Measurements from ENCODE around the gene R3HDM4.
A peak's percentile ranks its signal among the peaks of the same experiment; 100 is the strongest.
"Not testable (repeated sequence)": the region's sequence is repeated elsewhere in the genome, so short reads cannot be mapped to it uniquely, and the experiment has no call there.

R3HDM4 gene

DNA sequence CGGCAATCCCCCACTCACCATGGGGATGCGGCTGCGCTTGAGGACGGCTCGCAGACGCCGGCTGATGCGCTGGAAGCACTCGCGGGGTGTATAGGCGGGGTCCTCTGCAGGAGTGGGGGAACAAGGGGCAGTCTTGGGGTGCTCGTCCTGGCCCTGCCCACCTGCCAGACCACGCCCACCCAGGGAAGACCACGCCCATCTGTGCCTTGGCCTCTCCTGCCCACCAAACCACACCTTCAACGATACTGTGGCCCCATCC is 13.0 kb downstream of the R3HDM4 start:
- no peak for FAIRE-seq
- DNase-seq (ENCODE audit: insufficient read length, low spot score), result no peak
- TF ChIP-seq POLR2A (IDR thresholded peaks at IDR 0.05; ENCODE audit: low read depth, low read length) (no peak), POLR2AphosphoS5 (IDR thresholded peaks at IDR 0.05; ENCODE audit: low read depth, low read length) (no peak), POU2F2 (IDR thresholded peaks at IDR 0.05; ENCODE audit: low read depth, low read length) (no peak), SPI1 (IDR thresholded peaks at IDR 0.05; ENCODE audit: low read depth, low read length) (no peak), PAX5 (IDR thresholded peaks at IDR 0.05; ENCODE audit: insufficient read depth, low read length, severe bottlenecking) (no peak), TAF1 (IDR thresholded peaks at IDR 0.05; ENCODE audit: low read depth, low read length) (no peak)

DNA sequence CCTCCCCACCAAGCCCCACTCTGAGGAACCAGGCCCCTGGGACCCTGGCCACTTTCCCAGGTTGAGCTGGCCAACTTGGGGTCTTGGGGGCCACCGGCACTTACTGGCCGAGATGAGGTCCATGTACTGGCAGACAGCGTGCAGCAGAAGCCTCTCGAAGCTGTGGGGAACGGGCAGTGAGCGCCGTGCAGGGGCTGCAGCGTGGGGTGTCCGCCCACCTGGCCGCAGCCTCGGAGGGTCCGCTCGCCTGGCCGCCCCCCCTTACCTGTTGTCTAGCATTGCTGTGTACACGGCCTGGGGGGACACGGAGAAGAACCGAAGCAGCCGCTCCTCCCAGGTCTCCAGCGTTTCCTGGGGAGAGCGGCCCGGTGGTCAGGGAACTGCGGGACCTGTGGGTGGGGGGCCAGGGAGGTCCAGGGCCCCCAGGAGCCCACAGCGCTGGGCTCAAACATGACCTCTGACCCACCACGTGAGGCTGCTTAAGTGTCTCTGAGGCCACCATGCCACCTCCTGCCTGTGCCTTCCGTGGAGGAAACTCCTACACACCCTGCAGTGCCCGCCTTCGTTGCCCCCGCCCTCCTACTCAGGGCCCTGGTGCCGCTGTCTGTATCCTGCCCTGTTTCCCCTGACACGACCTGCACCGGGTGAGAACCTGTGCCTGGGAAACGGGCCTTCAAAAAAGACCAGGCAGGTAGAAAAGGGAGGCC is 13.5 kb downstream of the R3HDM4 start:
- TF ChIP-seq PAX5 (IDR thresholded peaks at IDR 0.05; ENCODE audit: insufficient read depth, low read length, severe bottlenecking) (no peak), SPI1 (IDR thresholded peaks at IDR 0.05; ENCODE audit: low read depth, low read length) (no peak), TAF1 (IDR thresholded peaks at IDR 0.05; ENCODE audit: low read depth, low read length) (no peak), POLR2A (IDR thresholded peaks at IDR 0.05; ENCODE audit: low read depth, low read length) (no peak), POLR2AphosphoS5 (IDR thresholded peaks at IDR 0.05; ENCODE audit: low read depth, low read length) (no peak), POU2F2 (IDR thresholded peaks at IDR 0.05; ENCODE audit: low read depth, low read length) (no peak)
- DNase-seq (ENCODE audit: insufficient read length, low spot score) (no peak), FAIRE-seq (no peak)

DNA sequence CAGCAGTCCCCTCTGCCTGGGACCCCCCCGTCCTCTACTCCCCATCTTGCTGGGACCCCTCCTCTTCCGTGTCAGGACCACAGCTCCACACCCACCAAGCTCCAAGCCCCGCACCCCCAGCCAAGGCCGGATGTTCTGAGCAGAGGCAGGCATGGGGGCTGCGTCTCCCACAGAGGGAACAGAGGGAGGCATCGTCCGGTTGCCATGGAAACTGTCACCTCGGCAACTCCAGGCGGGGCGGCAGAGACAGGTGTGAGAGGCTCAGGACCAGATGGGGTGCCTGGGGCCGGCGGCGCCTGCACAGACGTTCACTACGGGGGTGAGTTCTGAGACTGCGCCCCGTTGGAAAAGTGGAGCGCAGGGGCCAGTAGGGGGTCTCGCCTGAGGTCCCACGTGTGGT is 14.4 kb downstream of the R3HDM4 start:
- FAIRE-seq (no peak), DNase-seq (ENCODE audit: insufficient read length, low spot score) (no peak)

DNA sequence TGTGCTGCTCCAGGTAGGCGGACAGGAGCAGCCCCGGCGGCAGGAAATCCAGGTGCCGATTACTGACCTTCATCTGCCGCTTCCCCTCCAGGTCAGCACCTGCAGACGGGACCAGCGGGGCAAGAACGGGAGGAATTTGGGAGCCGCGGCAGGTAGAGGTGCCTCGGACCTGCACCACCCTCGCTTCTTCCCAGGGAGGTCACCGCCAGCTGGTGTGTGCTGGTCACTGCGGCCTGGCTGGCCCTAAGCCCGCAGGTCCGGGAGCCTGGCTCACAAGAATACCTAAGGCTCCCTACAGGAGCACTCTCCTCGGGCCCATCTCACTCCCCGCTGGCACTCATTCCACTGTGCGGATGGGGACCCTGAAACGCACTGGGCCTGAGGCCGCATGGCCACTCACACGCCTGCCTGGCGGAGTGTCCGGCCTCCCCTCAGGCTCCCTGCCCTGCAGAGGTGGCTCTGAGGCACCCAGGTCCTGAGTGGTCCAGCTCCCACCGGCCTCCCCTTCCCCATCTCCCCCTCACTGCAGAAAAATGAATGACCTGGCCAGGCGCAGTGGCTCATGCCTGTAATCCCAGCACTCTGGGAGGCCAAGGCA is 15.5 kb downstream of the R3HDM4 start:
- FAIRE-seq (no peak), DNase-seq (ENCODE audit: insufficient read length, low spot score) (no peak)
- no peak for TF ChIP-seq TAF1 (IDR thresholded peaks at IDR 0.05; ENCODE audit: low read depth, low read length)
- no peak for TF ChIP-seq SPI1 (IDR thresholded peaks at IDR 0.05; ENCODE audit: low read depth, low read length)
- TF ChIP-seq POLR2A (IDR thresholded peaks at IDR 0.05; ENCODE audit: low read depth, low read length), result no peak
- TF ChIP-seq POU2F2 (IDR thresholded peaks at IDR 0.05; ENCODE audit: low read depth, low read length), result no peak
- no peak for TF ChIP-seq PAX5 (IDR thresholded peaks at IDR 0.05; ENCODE audit: insufficient read depth, low read length, severe bottlenecking)
- TF ChIP-seq POLR2AphosphoS5 (IDR thresholded peaks at IDR 0.05; ENCODE audit: low read depth, low read length), result no peak

More for the DNA sequence above, 14.4 kb downstream of the R3HDM4 start:
- TF ChIP-seq POLR2A (IDR thresholded peaks at IDR 0.05; ENCODE audit: low read depth, low read length) (no peak), TAF1 (IDR thresholded peaks at IDR 0.05; ENCODE audit: low read depth, low read length) (no peak), POLR2AphosphoS5 (IDR thresholded peaks at IDR 0.05; ENCODE audit: low read depth, low read length) (no peak), POU2F2 (IDR thresholded peaks at IDR 0.05; ENCODE audit: low read depth, low read length) (no peak), SPI1 (IDR thresholded peaks at IDR 0.05; ENCODE audit: low read depth, low read length) (no peak), PAX5 (IDR thresholded peaks at IDR 0.05; ENCODE audit: insufficient read depth, low read length, severe bottlenecking) (no peak)

DNA sequence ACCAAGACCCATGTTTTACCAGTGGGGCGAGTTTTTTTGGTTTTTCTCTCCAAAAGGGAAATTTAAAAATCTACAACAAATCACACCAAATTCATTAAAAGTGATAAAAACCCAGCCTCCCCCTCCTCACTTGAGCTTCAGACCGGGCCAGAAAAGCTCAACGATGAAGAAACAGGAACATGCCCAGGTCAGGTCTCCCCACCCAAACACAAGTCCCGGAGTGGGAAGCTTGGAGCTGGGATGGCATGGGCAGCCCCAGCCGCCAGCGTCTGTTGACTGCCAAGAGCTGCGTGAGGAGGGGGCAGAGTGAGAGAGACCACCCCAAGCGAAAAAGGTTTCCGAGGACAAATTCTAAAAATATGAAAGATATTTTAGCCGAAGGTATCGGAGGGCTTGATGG is 16.0 kb downstream of the R3HDM4 start:
- TF ChIP-seq SPI1 (IDR thresholded peaks at IDR 0.05; ENCODE audit: low read depth, low read length) (no peak), TAF1 (IDR thresholded peaks at IDR 0.05; ENCODE audit: low read depth, low read length) (no peak), POLR2A (IDR thresholded peaks at IDR 0.05; ENCODE audit: low read depth, low read length) (no peak), POU2F2 (IDR thresholded peaks at IDR 0.05; ENCODE audit: low read depth, low read length) (no peak), POLR2AphosphoS5 (IDR thresholded peaks at IDR 0.05; ENCODE audit: low read depth, low read length) (no peak), PAX5 (IDR thresholded peaks at IDR 0.05; ENCODE audit: insufficient read depth, low read length, severe bottlenecking) (no peak)
- no peak for DNase-seq (ENCODE audit: insufficient read length, low spot score)
- FAIRE-seq, result no peak

DNA sequence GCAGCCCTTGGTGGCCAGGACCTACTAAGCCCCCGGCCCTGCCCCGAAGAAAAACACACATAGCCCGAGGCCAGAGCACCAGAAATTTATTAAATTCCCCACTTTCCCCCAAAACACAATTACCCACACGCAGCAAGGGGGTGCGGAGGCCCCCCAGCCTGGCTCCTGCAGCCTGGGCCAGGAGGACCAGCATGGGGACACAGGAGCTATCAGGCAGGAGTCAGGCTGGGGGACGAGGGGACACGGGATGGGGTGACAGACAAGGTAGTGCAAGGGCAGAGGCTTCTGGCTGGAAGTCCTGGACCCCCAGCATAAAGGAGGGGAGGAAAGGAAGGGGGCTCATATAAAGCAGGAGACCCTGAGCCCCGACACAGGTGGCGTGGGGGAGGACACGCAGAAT is 16.6 kb downstream of the R3HDM4 start:
- TF ChIP-seq SPI1 (IDR thresholded peaks at IDR 0.05; ENCODE audit: low read depth, low read length), result no peak
- no peak for TF ChIP-seq POLR2A (IDR thresholded peaks at IDR 0.05; ENCODE audit: low read depth, low read length)
- TF ChIP-seq PAX5 (IDR thresholded peaks at IDR 0.05; ENCODE audit: insufficient read depth, low read length, severe bottlenecking), result no peak
- TF ChIP-seq POU2F2 (IDR thresholded peaks at IDR 0.05; ENCODE audit: low read depth, low read length), result no peak
- TF ChIP-seq POLR2AphosphoS5 (IDR thresholded peaks at IDR 0.05; ENCODE audit: low read depth, low read length), result no peak
- no peak for TF ChIP-seq TAF1 (IDR thresholded peaks at IDR 0.05; ENCODE audit: low read depth, low read length)
- FAIRE-seq (no peak), DNase-seq (ENCODE audit: insufficient read length, low spot score) (no peak)

DNA sequence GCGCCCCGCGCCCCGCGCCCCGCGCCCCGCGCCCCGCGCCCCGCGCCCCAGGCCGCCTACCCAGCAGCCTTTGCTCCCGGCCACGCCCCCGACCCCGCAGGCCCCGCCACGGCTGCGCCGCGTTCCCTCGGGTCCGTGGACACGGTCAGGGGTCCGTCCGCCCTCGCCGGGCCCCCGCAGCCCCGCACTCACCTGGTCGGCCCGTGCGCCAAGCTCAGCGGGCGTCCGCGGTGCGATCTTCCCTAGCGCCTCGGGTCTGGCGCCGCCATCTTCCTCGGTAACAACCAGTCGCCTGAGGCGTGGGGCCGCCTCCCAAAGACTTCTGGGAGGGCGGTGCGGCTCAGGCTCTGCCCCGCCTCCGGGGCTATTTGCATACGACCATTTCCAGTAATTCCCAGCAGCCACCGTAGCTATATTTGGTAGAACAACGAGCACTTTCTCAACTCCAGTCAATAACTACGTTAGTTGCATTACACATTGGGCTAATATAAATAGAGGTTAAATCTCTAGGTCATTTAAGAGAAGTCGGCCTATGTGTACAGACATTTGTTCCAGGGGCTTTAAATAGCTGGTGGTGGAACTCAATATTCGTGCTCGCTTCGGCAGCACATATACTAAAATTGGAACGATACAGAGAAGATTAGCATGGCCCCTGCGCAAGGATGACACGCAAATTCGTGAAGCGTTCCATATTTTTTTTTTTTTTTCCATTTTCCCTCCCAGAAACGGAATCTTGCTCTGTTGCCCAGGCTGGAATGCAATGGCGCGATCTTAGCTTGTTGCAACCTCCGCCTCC is 19.9 kb downstream of the R3HDM4 start, which contains the start of the genes MED16 and RNU6-9:
MED16 (minus strand) TSS at position 294 of the 796 bp plus-strand sequence. CDS start 2,056 bp downstream, outside the sequence.
RNU6-9 (plus strand) TSS at position 591 of the 796 bp plus-strand sequence.
- no peak for TF ChIP-seq POLR2A (IDR thresholded peaks at IDR 0.05; ENCODE audit: low read depth, low read length)
- 0 out of 2 replicates have a peak, but pooled peaks have one; percentile 48 for TF ChIP-seq TAF1 (IDR thresholded peaks at IDR 0.05; ENCODE audit: low read depth, low read length)
- no peak for TF ChIP-seq PAX5 (IDR thresholded peaks at IDR 0.05; ENCODE audit: insufficient read depth, low read length, severe bottlenecking)
- TF ChIP-seq POLR2AphosphoS5 (IDR thresholded peaks at IDR 0.05; ENCODE audit: low read depth, low read length), result 0 out of 2 replicates have a peak, but pooled peaks have one; percentile 51
- no peak for TF ChIP-seq SPI1 (IDR thresholded peaks at IDR 0.05; ENCODE audit: low read depth, low read length)
- peak; percentile 99 for TF ChIP-seq POU2F2 (IDR thresholded peaks at IDR 0.05; ENCODE audit: low read depth, low read length)
- peak; percentile 94 for FAIRE-seq
- DNase-seq (ENCODE audit: insufficient read length, low spot score), result peak; percentile 99

DNA sequence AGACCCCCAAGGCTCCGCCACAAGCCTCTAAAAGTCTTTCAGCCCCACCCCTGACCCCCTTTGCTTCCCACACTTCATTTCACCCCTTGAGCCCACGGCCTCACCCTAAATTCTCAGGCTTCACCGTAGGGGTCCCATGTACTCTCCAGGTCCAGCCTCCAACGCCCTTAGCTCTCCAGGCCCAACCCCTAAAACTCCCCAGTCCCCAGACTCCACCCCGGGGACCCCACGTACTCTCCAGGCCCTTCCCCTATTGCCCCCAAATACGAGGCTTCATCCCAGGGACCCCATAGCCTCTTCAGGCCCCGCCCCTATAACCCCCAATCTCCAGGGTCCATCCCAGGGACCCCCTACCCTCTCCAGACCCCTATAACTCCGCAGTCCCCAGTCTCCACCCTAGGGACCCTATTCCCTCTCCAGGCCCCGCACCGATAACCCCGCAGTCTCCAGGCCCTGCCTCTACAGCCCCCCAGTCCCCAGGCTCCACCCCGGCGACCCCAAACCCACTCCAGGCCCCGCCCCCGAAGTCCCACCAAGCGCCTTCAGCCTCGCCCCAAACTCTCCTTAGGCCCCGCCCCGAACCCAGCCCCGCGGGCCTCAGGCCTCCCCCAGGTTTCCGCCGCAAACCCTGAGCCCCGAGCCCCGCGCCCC is 20.7 kb downstream of the R3HDM4 start:
- DNase-seq (ENCODE audit: insufficient read length, low spot score), result no peak
- FAIRE-seq, result no peak
- TF ChIP-seq SPI1 (IDR thresholded peaks at IDR 0.05; ENCODE audit: low read depth, low read length), result no peak

DNA sequence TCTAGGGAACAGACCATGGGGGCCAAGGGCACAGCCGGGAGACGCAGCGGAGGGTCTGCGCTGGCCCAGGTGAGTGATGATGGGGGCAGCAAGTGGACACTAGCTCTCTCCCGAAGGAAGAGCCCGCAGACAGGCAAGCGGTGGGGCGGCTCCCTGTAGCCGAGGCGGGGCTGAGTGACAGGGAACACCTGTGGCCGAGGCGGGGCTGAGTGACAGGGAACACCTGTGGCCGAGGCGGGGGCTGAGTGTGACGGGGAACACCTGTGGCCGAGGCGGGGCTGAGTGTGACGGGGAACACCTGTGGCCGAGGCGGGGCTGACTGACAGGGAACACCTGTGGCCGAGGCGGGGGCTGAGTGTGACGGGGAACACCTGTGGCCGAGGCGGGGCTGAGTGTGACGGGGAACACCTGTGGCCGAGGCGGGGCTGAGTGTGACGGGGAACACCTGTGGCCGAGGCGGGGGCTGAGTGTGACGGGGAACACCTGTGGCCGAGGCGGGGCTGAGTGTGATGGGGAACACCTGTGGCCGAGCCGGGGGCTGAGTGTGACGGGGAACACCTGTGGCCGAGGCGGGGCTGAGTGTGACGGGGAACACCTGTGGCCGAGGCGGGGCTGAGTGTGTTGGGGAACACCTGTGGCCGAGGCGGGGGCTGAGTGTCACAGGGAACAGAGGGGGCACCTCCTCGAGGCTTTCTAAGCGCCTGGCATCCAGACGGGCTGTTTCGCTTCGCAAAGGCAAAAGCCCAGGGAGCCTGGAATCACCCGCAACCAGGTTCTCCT is 21.4 kb downstream of the R3HDM4 start:
- not testable (repeated sequence) for FAIRE-seq; DNase-seq (ENCODE audit: insufficient read length, low spot score)
